ENCODE results near the gene DUSP2. TPM values are rescaled to one million over a fixed set of nuclear protein-coding genes. Genes with fewer than 3 reads are reported as not detected.

The DUSP2 gene
- total and polyA plus RNA-seq, 10 of the 15 experiments (the other 5 are each of a cell fraction or from before 2014, with no cell fraction given) = 9.7 to 212 (median 57.2) TPM

GRCh38 chr2:96120991-96121390 is 24.2 kb downstream of the DUSP2 start:
- 24% methylated on average over 7 of the region's 7 CpGs for WGBS (ENCODE audit: insufficient coverage, insufficient replicate concordance, low lambda C conversion rate, missing lambda C conversion rate)

GRCh38 chr2:96120091-96120720 is 25.0 kb downstream of the DUSP2 start:
- no TSS peak for BruUV-seq (replicated peaks)
- Histone ChIP-seq H3K79me2 (ENCODE audit: control insufficient read depth, insufficient read depth, low read length) (no peaks in the 10 kb centered on the region), H3K36me3 (ENCODE audit: control insufficient read depth in 2 of 2, insufficient read depth in 2 of 2, low read length in 1 of 2) (no peaks in the 10 kb centered on the region), H3K4me3 (no peak overlapping the region), H3K9ac (ENCODE audit: control insufficient read depth, insufficient read depth, low read length) (no peak overlapping the region), H2AFZ (ENCODE audit: control insufficient read depth, low read depth, low read length) (no peak overlapping the region), H3K4me1 (ENCODE audit: control insufficient read depth, insufficient read depth, low read length) (peaks cover 10% of the 10 kb centered on the region), H3K27me3 (replicated peaks in 1 of 2; ENCODE audit: control insufficient read depth in 2 of 2, insufficient read depth in 2 of 2, low read length in 1 of 2) (peaks cover 0 to 1% of the 10 kb centered on the region in 2 experiments; a peak in 2 of 4 replicates), H3K4me2 (ENCODE audit: control insufficient read depth, insufficient read depth) (no peak overlapping the region), H4K20me1 (ENCODE audit: control insufficient read depth, insufficient read depth) (no peaks in the 10 kb centered on the region; the same call in 1 of the 2 replicates), H3K27ac (ENCODE audit: control insufficient read depth, insufficient read depth) (no peak overlapping the region), H3K9me3 (replicated peaks; ENCODE audit: control insufficient read depth, insufficient read depth, low read length) (no peaks in the 10 kb centered on the region)
- DNase-seq (ENCODE audit: low read depth, low spot score) (no peak), FAIRE-seq (no peak), ATAC-seq (no peak)
- TF ChIP-seq POLR2AphosphoS5 (IDR thresholded peaks at IDR 0.05; ENCODE audit: low read length) (0 out of 2 replicates have a peak, but pooled peaks have one; percentile 11), RCOR1 (conservative IDR thresholded peaks at IDR 0.05; ENCODE audit: low read depth, low read length) (no peak), EGR1 (IDR thresholded peaks at IDR 0.05; ENCODE audit: borderline replicate concordance in 1 of 2, low read depth in 2 of 2, low read length in 2 of 2) (peak in 1 of 2 experiments; percentile 89; a peak in 2 of 3 replicates), CBX5 (IDR thresholded peaks at IDR 0.05; ENCODE audit: low read depth) (no peak), SPI1 (IDR thresholded peaks at IDR 0.05; ENCODE audit: borderline replicate concordance, insufficient read depth, low read depth, low read length) (peak; percentile 2; the same call in 1 of the 2 replicates), SREBF2 (IDR thresholded peaks at IDR 0.05; ENCODE audit: low read length) (no peak), NRF1 (conservative IDR thresholded peaks at IDR 0.05; ENCODE audit: low read depth, low read length) (no peak), ETV6 (conservative IDR thresholded peaks at IDR 0.05 in 1 of 2, IDR thresholded peaks at IDR 0.05 in 1 of 2; ENCODE audit: borderline replicate concordance in 1 of 2, low read depth in 1 of 2) (peak in 1 of 2 experiments; percentile 46; a peak in 1 of 4 replicates)
- ChIA-PET RAD21 (ENCODE audit: unreplicated experiment) (no interaction called here), POLR2A (no interaction called here), SMC1A (ENCODE audit: uncharacterized antibody, unreplicated experiment) (interaction anchor here (0.8 to 0.9 kb wide), 2 partner anchors 54 to 95 kb away, joined by 3 read pairs; no protein-coding TSS in a partner anchor), CTCF (no interaction called here)
- intact Hi-C loops (cut with micrococcal nuclease; ENCODE audit: unreplicated experiment) (no loop called here), in situ Hi-C loops (cut with MboI) (no loop called here)
- WGBS (ENCODE audit: insufficient coverage, insufficient replicate concordance, low lambda C conversion rate, missing lambda C conversion rate) = 12% methylated on average over 11 of the region's 11 CpGs

More at GRCh38 chr2:96120991-96121390, 24.2 kb downstream of the DUSP2 start:
- Histone ChIP-seq H3K4me3 (no peak overlapping the region), H3K27ac (ENCODE audit: control insufficient read depth, insufficient read depth) (no peak overlapping the region), H3K79me2 (ENCODE audit: control insufficient read depth, insufficient read depth, low read length) (no peaks in the 10 kb centered on the region), H4K20me1 (ENCODE audit: control insufficient read depth, insufficient read depth) (no peaks in the 10 kb centered on the region; the same call in 1 of the 2 replicates), H3K9me3 (replicated peaks; ENCODE audit: control insufficient read depth, insufficient read depth, low read length) (no peaks in the 10 kb centered on the region), H3K36me3 (ENCODE audit: control insufficient read depth in 2 of 2, insufficient read depth in 2 of 2, low read length in 1 of 2) (no peaks in the 10 kb centered on the region), H3K9ac (ENCODE audit: control insufficient read depth, insufficient read depth, low read length) (no peak overlapping the region), H3K4me2 (ENCODE audit: control insufficient read depth, insufficient read depth) (no peak overlapping the region), H3K4me1 (ENCODE audit: control insufficient read depth, insufficient read depth, low read length) (peaks cover 10% of the 10 kb centered on the region), H3K27me3 (replicated peaks in 1 of 2; ENCODE audit: control insufficient read depth in 2 of 2, insufficient read depth in 2 of 2, low read length in 1 of 2) (peaks cover 0 to 1% of the 10 kb centered on the region in 2 experiments; a peak in 2 of 4 replicates), H2AFZ (ENCODE audit: control insufficient read depth, low read depth, low read length) (no peak overlapping the region)
- CTCF ChIA-PET = no interaction called here
- SMC1A ChIA-PET (ENCODE audit: uncharacterized antibody, unreplicated experiment) = no interaction called here
- DNase-seq (ENCODE audit: low read depth, low spot score) = no peak
- BruUV-seq (replicated peaks) = no TSS peak
- RAD21 ChIA-PET (ENCODE audit: unreplicated experiment) = no interaction called here
- intact Hi-C loops (cut with micrococcal nuclease; ENCODE audit: unreplicated experiment) (no loop called here), in situ Hi-C loops (cut with MboI) (no loop called here)
- ATAC-seq = no peak
- TF ChIP-seq TBL1XR1 (IDR thresholded peaks at IDR 0.05; ENCODE audit: low read depth, low read length) (no peak), POLR2A (IDR thresholded peaks at IDR 0.05; ENCODE audit: low read depth, low read length) (peak; percentile 33)
- POLR2A ChIA-PET = no interaction called here
- no peak for FAIRE-seq

Data from GM12878 (cell line).